Muscle layer of duodenum (tissue), 2 donors: ENCODE results near the gene KCNN3.
A peak's percentile ranks its signal among the peaks of the same experiment; 100 is the strongest.

Experiments used
- H3K27ac ChIP-seq: one replicate; pipeline ENCODE4 v1.7.0; 2013; ENCODE audit warnings: mild to moderate bottlenecking, low read length
- H3K27me3 ChIP-seq: one replicate; pipeline ENCODE4 v1.7.0; 2013; ENCODE audit warnings: low read depth, mild to moderate bottlenecking, control low read depth, low read length
- H3K36me3 ChIP-seq, 2 donors: one replicate each; pipeline ENCODE4 v1.7.0; 2013; ENCODE audit warnings: low read length in 2 of 2, control low read depth in 1 of 2, mild to moderate bottlenecking in 1 of 2; ENCODE audit not compliant: insufficient read depth in 2 of 2, control insufficient read depth in 1 of 2
- H3K4me1 ChIP-seq, 2 donors: one replicate each; pipeline ENCODE4 v1.7.0; 2013; ENCODE audit warnings: low read length in 2 of 2, mild to moderate bottlenecking in 2 of 2, control low read depth in 1 of 2, moderate library complexity in 1 of 2; ENCODE audit not compliant: insufficient read depth in 2 of 2, control insufficient read depth in 1 of 2
- H3K4me3 ChIP-seq, 2 donors: one replicate each; pipeline ENCODE4 v1.7.0; 2013; ENCODE audit warnings: low read length in 2 of 2, low read depth in 1 of 2, mild to moderate bottlenecking in 1 of 2
- H3K9me3 ChIP-seq, 2 donors: one replicate each; pipeline ENCODE4 v1.7.0; 2013; ENCODE audit warnings: low read length in 2 of 2, control low read depth in 1 of 2, mild to moderate bottlenecking in 1 of 2; ENCODE audit not compliant: control insufficient read depth in 1 of 2
- donor health status: healthy.

The KCNN3 gene

GRCh38 chr1:154772606-154773506 lies 97.2 kb downstream of the KCNN3 start:
- H3K27me3 ChIP-seq = no peaks in the 10 kb centered on the region
- H3K4me3 ChIP-seq = no peak overlapping the region
- no peak overlapping the region for H3K27ac ChIP-seq

GRCh38 chr1:154772056-154772455 lies 98.0 kb downstream of the KCNN3 start:
- no peaks in the 10 kb centered on the region for H3K27me3 ChIP-seq
- H3K27ac ChIP-seq = no peak overlapping the region
- H3K36me3 ChIP-seq = peaks cover 5% of the 10 kb centered on the region in 2 donors
- peaks cover 6 to 37% of the 10 kb centered on the region in 2 donors for H3K4me1 ChIP-seq
- H3K9me3 ChIP-seq = no peaks in the 10 kb centered on the region
- no peak overlapping the region for H3K4me3 ChIP-seq

More at GRCh38 chr1:154772606-154773506, 97.2 kb downstream of the KCNN3 start:
- Histone ChIP-seq H3K4me1 (peaks cover 4 to 31% of the 10 kb centered on the region in 2 donors), H3K36me3 (peaks cover 5% of the 10 kb centered on the region in 2 donors), H3K9me3 (no peaks in the 10 kb centered on the region)

- Histone ChIP-seq H3K4me3 (no peak overlapping the region), H3K9me3 (no peaks in the 10 kb centered on the region), H3K27me3 (no peaks in the 10 kb centered on the region), H3K36me3 (peaks cover 5% of the 10 kb centered on the region in 2 donors), H3K27ac (no peak overlapping the region), H3K4me1 (peaks cover 6 to 33% of the 10 kb centered on the region in 2 donors)
Observed at GRCh38 chr1:154770897-154771594, 99.0 kb downstream of the KCNN3 start.

GRCh38 chr1:154769193-154769895 lies 100.7 kb downstream of the KCNN3 start:
- peaks cover 6 to 26% of the 10 kb centered on the region in 2 donors for H3K4me1 ChIP-seq
- H3K9me3 ChIP-seq = no peaks in the 10 kb centered on the region
- H3K4me3 ChIP-seq = no peak overlapping the region
- H3K27ac ChIP-seq = no peak overlapping the region
- peaks cover 5% of the 10 kb centered on the region in 2 donors for H3K36me3 ChIP-seq
- H3K27me3 ChIP-seq = no peaks in the 10 kb centered on the region

GRCh38 chr1:154768456-154769125 lies 101.5 kb downstream of the KCNN3 start:
- peaks cover 5% of the 10 kb centered on the region in 2 donors for H3K36me3 ChIP-seq
- peaks cover 6 to 26% of the 10 kb centered on the region in 2 donors for H3K4me1 ChIP-seq
- peak overlapping the region; percentile 39 for H3K27ac ChIP-seq
- H3K27me3 ChIP-seq = no peaks in the 10 kb centered on the region
- no peak overlapping the region for H3K4me3 ChIP-seq
- H3K9me3 ChIP-seq = no peaks in the 10 kb centered on the region

GRCh38 chr1:154767315-154768240 lies 102.5 kb downstream of the KCNN3 start:
- peaks cover 5% of the 10 kb centered on the region in 2 donors for H3K36me3 ChIP-seq
- no peak overlapping the region for H3K4me3 ChIP-seq
- no peaks in the 10 kb centered on the region for H3K27me3 ChIP-seq
- peak overlapping the region; percentile 44 for H3K27ac ChIP-seq
- H3K9me3 ChIP-seq = no peaks in the 10 kb centered on the region
- H3K4me1 ChIP-seq = peaks cover 6 to 26% of the 10 kb centered on the region in 2 donors

- no peak overlapping the region for H3K4me3 ChIP-seq
- H3K36me3 ChIP-seq = peaks cover 5% of the 10 kb centered on the region in 2 donors
- H3K27me3 ChIP-seq = no peaks in the 10 kb centered on the region
- H3K9me3 ChIP-seq = no peaks in the 10 kb centered on the region
- no peak overlapping the region for H3K27ac ChIP-seq
- H3K4me1 ChIP-seq = peaks cover 6 to 26% of the 10 kb centered on the region in 2 donors
Observed at GRCh38 chr1:154765970-154766369, 104.1 kb downstream of the KCNN3 start.

GRCh38 chr1:154764773-154765172 lies 105.3 kb downstream of the KCNN3 start:
- Histone ChIP-seq H3K9me3 (no peaks in the 10 kb centered on the region), H3K4me1 (peaks cover 6 to 36% of the 10 kb centered on the region in 2 donors), H3K4me3 (no peak overlapping the region), H3K36me3 (peaks cover 0 to 1% of the 10 kb centered on the region in 2 donors), H3K27ac (no peak overlapping the region), H3K27me3 (no peaks in the 10 kb centered on the region)

GRCh38 chr1:154764181-154764580 lies 105.9 kb downstream of the KCNN3 start:
- peaks cover 6 to 35% of the 10 kb centered on the region in 2 donors for H3K4me1 ChIP-seq
- H3K27ac ChIP-seq = no peak overlapping the region
- H3K27me3 ChIP-seq = no peaks in the 10 kb centered on the region
- H3K36me3 ChIP-seq = no peaks in the 10 kb centered on the region
- H3K9me3 ChIP-seq = no peaks in the 10 kb centered on the region
- no peak overlapping the region for H3K4me3 ChIP-seq

- peak overlapping the region in 1 of 2 donors; percentile 57 for H3K4me3 ChIP-seq
- peaks cover 0 to 19% of the 10 kb centered on the region in 2 donors for H3K4me1 ChIP-seq
- H3K27ac ChIP-seq = no peak overlapping the region
Observed at GRCh38 chr1:154760469-154760933, 109.6 kb downstream of the KCNN3 start.

More at GRCh38 chr1:154760469-154760933, 109.6 kb downstream of the KCNN3 start:
- Histone ChIP-seq H3K36me3 (no peaks in the 10 kb centered on the region), H3K27me3 (no peaks in the 10 kb centered on the region), H3K9me3 (no peaks in the 10 kb centered on the region)
